ENCODE results near the gene ZNG1F. TPM values are rescaled to one million over a fixed set of nuclear protein-coding genes. Genes with fewer than 3 reads are reported as not detected.
"Not testable (repeated sequence)": the region's sequence is repeated elsewhere in the genome, so short reads cannot be mapped to it uniquely, and the experiment has no call there.

ZNG1F gene
- total RNA-seq, 1 donor from 2014 or later, result 3.3 TPM

- H3K9me3 ChIP-seq; H3K36me3 ChIP-seq; DNase-seq (ENCODE audit: low spot score in 2 of 2); H3K27ac ChIP-seq; H3K4me1 ChIP-seq; H3K27me3 ChIP-seq; intact Hi-C loops (cut with DNase I); H3K4me3 ChIP-seq: not testable (repeated sequence)
Measured at GRCh38 chr9:41141878-41142277, 47.2 kb downstream of the ZNG1F start.

DNA sequence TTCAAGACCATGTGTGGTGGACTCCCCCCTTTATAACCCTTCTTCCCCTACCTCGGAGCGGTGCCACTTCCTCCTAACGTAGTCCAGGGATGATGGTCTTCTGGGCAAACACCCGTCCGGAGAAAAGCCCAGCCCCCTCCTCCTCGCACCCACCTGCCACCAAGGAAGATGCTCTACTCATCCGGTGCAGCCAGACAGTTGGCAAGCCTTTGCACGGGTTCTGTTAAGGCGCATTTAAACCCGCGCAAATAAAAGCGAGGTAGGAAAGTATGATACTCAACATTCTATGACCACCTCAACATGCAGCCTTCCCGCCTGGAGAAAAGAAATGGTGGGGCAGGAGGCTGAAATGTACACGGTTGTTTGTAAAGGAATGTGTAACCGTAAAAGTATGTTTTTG, 60.5 kb downstream of the ZNG1F start, which contains the start of gene FOXD4L6:
FOXD4L6 (minus strand) TSS at position 101 of the 400 bp plus-strand sequence. CDS start 298 bp downstream, outside the sequence.
- H3K27me3 ChIP-seq; DNase-seq (ENCODE audit: low spot score in 2 of 2); intact Hi-C loops (cut with DNase I); H3K4me1 ChIP-seq; H3K4me3 ChIP-seq; H3K9me3 ChIP-seq; H3K36me3 ChIP-seq; H3K27ac ChIP-seq: not testable (repeated sequence)

DNA sequence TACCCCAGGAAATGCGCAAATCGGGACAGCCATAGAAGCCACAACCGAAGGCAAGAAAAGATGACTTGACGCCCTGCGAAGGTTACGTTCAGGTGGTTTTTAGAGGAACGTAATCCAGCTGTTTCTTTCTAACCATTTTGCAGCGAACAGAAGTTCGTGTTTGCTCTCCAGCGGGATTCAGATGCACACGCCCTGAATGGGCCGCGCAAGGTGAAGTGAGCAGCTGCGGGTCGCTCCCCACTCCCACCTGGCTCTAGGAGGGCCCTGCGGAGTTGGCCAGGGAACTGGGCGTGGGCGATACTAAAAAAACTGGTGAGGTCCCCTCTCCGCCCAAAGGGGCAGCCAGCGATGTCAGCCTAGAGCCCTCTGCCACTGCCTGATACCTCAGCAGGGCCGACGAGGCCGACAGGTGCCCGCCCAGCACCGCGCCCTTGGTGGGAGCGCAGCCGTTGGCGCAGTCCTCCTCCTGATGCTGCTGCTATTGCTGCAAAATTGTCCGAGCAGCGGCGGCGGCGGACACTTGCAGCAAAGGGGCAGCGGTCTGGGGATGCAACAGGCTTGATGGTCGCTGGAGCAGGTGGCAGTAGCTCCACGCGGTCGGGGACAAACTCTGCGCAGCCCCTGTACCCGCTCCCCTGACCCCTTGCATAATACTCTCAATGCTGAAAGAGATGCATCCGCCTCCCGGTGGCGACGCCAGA, 62.2 kb downstream of the ZNG1F start:
- H3K36me3 ChIP-seq; H3K4me1 ChIP-seq; H3K27ac ChIP-seq; H3K27me3 ChIP-seq; intact Hi-C loops (cut with DNase I); DNase-seq (ENCODE audit: low spot score in 2 of 2); H3K9me3 ChIP-seq; H3K4me3 ChIP-seq: not testable (repeated sequence)

DNA sequence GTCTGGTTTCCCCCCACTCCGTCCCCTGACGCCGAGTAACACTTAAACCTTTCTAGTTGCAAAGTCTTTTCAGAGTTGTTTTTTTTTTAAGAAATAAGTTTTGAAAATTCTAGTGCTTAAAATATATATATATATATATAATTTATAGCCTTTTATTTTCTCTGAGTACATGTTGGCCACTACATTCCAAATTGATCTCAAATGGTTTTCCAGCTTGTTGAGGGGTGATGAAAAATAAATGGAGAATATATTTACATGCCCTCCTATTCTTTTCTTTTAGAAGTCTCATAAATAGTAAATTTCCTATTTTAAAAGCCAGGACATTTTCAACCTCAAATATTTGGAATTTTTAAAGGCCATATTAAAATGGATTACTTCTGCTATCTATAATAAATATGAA, 63.2 kb downstream of the ZNG1F start:
- H3K9me3 ChIP-seq; DNase-seq (ENCODE audit: low spot score in 2 of 2); H3K27ac ChIP-seq; H3K4me1 ChIP-seq; H3K4me3 ChIP-seq; intact Hi-C loops (cut with DNase I); H3K36me3 ChIP-seq; H3K27me3 ChIP-seq: not testable (repeated sequence)

- H3K9me3 ChIP-seq; intact Hi-C loops (cut with DNase I); H3K27me3 ChIP-seq; H3K36me3 ChIP-seq; H3K27ac ChIP-seq; DNase-seq (ENCODE audit: low spot score in 2 of 2); H3K4me3 ChIP-seq; H3K4me1 ChIP-seq: not testable (repeated sequence)
Measured at GRCh38 chr9:41125109-41125658, 63.9 kb downstream of the ZNG1F start.

GRCh38 chr9:41124250-41125108, 64.6 kb downstream of the ZNG1F start:
- H3K4me3 ChIP-seq; H3K36me3 ChIP-seq; H3K9me3 ChIP-seq; intact Hi-C loops (cut with DNase I); DNase-seq (ENCODE audit: low spot score in 2 of 2); H3K27ac ChIP-seq; H3K4me1 ChIP-seq; H3K27me3 ChIP-seq: not testable (repeated sequence)

DNA sequence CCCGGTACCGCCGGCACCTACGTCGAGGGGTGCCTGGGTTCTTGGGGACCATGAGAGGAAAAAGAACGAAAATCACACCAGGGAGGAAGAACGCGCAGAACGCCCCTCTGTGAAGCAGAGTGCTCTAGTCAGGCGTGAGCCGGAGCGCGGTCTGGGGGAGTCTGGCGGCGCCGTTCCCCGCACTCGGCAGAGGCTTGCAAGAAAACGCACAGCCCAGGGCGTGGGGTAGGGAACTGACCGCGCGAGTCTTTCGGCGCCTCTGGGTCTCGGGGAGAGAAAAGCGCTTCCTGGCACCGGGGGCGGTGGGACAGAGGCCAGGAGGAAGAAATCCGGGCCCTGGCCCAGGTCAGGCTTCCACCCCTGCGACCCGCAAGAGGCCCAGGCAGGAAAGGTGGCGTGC, 65.3 kb downstream of the ZNG1F start:
- H3K4me3 ChIP-seq; H3K36me3 ChIP-seq; intact Hi-C loops (cut with DNase I); H3K27me3 ChIP-seq; DNase-seq (ENCODE audit: low spot score in 2 of 2); H3K27ac ChIP-seq; H3K9me3 ChIP-seq; H3K4me1 ChIP-seq: not testable (repeated sequence)

DNA sequence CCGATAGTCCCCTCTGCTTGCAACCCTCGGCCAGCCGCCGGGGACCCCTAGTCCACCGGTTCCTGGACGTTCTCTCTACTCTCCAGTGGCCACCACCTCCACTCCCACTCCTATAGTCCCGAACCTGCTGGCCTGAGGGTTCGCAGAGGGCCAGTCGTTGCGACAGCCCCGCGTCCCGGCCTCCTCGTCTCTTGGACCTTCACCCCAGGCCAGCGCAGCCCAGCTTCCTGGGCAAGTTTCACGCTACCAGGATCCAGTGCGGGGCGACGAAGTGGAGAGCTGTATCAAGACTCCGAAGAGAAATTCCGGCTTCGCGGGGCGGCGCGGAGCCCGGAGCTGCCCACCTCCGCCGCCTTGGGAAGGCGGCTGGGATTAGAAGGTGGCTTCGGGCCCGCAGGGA, 65.7 kb downstream of the ZNG1F start:
- H3K4me1 ChIP-seq; H3K9me3 ChIP-seq; H3K27me3 ChIP-seq; H3K27ac ChIP-seq; DNase-seq (ENCODE audit: low spot score in 2 of 2); intact Hi-C loops (cut with DNase I); H3K36me3 ChIP-seq; H3K4me3 ChIP-seq: not testable (repeated sequence)

DNA sequence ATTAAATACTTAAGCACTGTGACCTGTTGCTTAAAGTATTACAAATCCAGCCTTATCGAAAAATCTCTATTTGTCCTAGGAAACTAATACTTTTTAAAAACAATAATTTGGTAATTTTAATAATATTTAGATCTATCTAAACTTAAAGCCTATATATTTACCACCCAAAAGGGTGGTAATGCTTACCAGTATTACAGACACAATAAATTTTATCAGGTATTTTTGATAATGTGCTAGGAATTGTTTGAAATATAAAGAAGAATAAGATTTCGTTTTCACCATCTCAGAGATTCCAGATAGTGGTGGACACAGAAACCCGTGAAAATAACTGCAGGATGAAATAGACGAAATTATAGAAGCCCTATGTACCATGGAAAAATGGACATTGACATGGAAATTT, 68.4 kb downstream of the ZNG1F start:
- H3K9me3 ChIP-seq; H3K4me1 ChIP-seq; H3K27ac ChIP-seq; intact Hi-C loops (cut with DNase I); H3K27me3 ChIP-seq; DNase-seq (ENCODE audit: low spot score in 2 of 2); H3K4me3 ChIP-seq; H3K36me3 ChIP-seq: not testable (repeated sequence)

DNA sequence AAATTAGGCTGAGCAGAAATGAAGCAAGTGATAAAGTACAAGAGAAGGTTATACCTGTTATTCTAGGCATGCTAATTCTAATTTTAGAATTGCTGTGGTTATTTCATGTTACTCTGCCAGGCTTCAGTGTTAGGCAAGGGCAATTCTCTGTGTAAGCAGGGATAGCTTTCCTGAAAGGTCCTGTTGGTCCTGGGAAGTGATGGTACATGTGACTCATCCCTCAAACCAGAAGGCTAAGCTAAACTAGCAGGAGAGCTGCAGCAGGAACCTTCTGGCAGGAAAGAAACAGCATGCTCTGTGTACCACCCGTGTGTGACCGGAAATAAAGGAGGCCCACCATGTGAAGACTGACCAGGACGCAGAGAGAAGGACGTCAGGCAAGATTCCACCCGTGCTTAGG, 69.4 kb downstream of the ZNG1F start:
- H3K36me3 ChIP-seq; DNase-seq (ENCODE audit: low spot score in 2 of 2); H3K9me3 ChIP-seq; H3K27me3 ChIP-seq; H3K4me1 ChIP-seq; intact Hi-C loops (cut with DNase I); H3K4me3 ChIP-seq; H3K27ac ChIP-seq: not testable (repeated sequence)

GRCh38 chr9:41119311-41119710, 69.8 kb downstream of the ZNG1F start:
- H3K27ac ChIP-seq; intact Hi-C loops (cut with DNase I); H3K9me3 ChIP-seq; H3K4me1 ChIP-seq; DNase-seq (ENCODE audit: low spot score in 2 of 2); H3K36me3 ChIP-seq; H3K4me3 ChIP-seq; H3K27me3 ChIP-seq: not testable (repeated sequence)

DNA sequence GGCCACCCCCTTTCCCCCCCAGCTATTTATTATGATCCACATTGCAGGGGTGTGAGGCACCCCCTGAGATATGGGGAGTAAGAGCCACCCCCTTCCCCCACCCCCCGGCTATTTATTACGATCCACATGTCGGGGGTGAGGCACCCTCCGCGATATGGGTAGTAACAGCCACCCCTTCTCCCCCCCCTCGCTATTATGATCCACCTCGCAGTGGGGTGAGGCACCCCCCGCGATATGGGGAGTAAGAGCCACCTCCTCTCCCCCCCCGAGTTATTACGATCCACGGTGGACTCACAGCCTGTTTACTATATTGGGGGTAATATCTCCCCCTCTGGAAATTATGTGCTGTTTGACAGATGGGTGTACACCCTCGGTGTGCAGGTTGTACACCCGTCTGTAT, 75.8 kb downstream of the ZNG1F start:
- H3K27me3 ChIP-seq; H3K27ac ChIP-seq; H3K9me3 ChIP-seq; H3K36me3 ChIP-seq; intact Hi-C loops (cut with DNase I); H3K4me1 ChIP-seq; DNase-seq (ENCODE audit: low spot score in 2 of 2); H3K4me3 ChIP-seq: not testable (repeated sequence)

GRCh38 chr9:41111414-41111813, 77.7 kb downstream of the ZNG1F start:
- H3K4me1 ChIP-seq; H3K27ac ChIP-seq; H3K4me3 ChIP-seq; H3K9me3 ChIP-seq; H3K27me3 ChIP-seq; DNase-seq (ENCODE audit: low spot score in 2 of 2); H3K36me3 ChIP-seq; intact Hi-C loops (cut with DNase I): not testable (repeated sequence)

GRCh38 chr9:41110913-41111312, 78.2 kb downstream of the ZNG1F start:
- intact Hi-C loops (cut with DNase I); DNase-seq (ENCODE audit: low spot score in 2 of 2): not testable (repeated sequence)

More at GRCh38 chr9:41110913-41111312, 78.2 kb downstream of the ZNG1F start:
- not testable (repeated sequence) for H3K27me3 ChIP-seq, H3K4me3 ChIP-seq, H3K27ac ChIP-seq, H3K36me3 ChIP-seq, H3K9me3 ChIP-seq, H3K4me1 ChIP-seq
